ENCODE results near the gene MT1B.

Gene MT1B

DNA sequence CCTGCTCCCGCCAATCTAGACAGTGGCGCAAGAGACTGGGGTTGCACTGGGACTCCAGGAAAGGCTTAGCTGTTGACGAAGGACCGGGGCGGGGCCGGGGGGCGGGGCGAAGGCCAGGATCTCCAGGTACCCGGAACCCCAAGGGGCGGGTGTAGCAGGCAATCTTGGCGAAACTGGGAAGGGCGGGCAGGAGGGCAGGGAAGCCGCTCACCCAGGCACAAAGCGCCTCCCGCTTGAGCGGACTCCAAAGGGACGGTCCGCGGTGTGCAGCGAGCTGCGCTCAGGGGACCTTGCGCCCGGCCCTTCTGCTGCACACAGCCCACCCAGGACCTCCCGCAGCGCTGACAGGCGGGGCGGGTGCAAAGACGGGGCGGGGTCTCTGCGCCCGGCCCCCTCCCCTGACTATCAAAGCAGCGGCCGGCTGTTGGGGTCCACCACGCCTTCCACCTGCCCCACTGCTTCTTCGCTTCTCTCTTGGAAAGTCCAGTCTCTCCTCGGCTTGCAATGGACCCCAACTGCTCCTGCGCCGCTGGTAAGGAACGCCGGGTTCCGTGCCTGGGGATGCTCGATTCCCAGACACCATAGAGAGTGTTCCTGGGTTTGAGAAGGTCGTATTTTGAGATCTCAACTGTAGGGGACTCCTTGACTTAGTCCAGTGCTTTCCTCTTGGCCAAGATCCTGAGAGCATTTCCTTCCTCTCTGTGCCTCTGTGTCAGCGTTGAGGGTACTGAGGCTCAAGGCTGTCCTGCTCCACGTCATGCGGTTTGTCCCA, 6.1 kb downstream of the MT1B start, which contains the start of gene MT1F:
Gene MT1F, plus strand, starts transcription at position 405 of the 772 bp plus-strand sequence. Its CDS starts 100 bp downstream, at position 505.
- Histone ChIP-seq H3K4me2 (ENCODE audit: insufficient read depth, low read length) (no peak within 1 kb of the TSS), H2AFZ (ENCODE audit: low read depth, low read length) (no peak within 1 kb of the TSS), H3K4me3 (ENCODE audit: low read depth in 1 of 2, low read length in 2 of 2) (no peak within 1 kb of the TSS), H3K9me3 (ENCODE audit: insufficient read depth, low read length, severe bottlenecking) (no peaks in the 10 kb centered on the region), H3K79me2 (ENCODE audit: insufficient read depth, low read length) (no peaks in the 10 kb centered on the region), H4K20me1 (ENCODE audit: insufficient read depth, low read length) (no peaks in the 10 kb centered on the region), H3K36me3 (ENCODE audit: insufficient read depth, low read length) (no peaks in the 10 kb centered on the region), H3K27ac (ENCODE audit: low read length) (no peak within 1 kb of the TSS), H3K9ac (ENCODE audit: low read depth, low read length) (no peak within 1 kb of the TSS), H3K4me1 (ENCODE audit: insufficient read depth, low read length) (peaks cover 4% of the 10 kb centered on the region), H3K27me3 (ENCODE audit: insufficient read depth, low read length, poor library complexity) (peaks cover 41% of the 10 kb centered on the region)
- no peak for DNase-seq
- TF ChIP-seq, protein P1, sequence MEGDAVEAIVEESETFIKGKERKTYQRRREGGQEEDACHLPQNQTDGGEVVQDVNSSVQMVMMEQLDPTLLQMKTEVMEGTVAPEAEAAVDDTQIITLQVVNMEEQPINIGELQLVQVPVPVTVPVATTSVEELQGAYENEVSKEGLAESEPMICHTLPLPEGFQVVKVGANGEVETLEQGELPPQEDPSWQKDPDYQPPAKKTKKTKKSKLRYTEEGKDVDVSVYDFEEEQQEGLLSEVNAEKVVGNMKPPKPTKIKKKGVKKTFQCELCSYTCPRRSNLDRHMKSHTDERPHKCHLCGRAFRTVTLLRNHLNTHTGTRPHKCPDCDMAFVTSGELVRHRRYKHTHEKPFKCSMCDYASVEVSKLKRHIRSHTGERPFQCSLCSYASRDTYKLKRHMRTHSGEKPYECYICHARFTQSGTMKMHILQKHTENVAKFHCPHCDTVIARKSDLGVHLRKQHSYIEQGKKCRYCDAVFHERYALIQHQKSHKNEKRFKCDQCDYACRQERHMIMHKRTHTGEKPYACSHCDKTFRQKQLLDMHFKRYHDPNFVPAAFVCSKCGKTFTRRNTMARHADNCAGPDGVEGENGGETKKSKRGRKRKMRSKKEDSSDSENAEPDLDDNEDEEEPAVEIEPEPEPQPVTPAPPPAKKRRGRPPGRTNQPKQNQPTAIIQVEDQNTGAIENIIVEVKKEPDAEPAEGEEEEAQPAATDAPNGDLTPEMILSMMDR (IDR thresholded peaks at IDR 0.05; ENCODE audit: borderline replicate concordance, extremely low read depth, low read length, poor library complexity, severe bottlenecking), result no peak
- no peak for TF ChIP-seq EZH2 (IDR thresholded peaks at IDR 0.05; ENCODE audit: borderline replicate concordance, low read depth, low read length, severe bottlenecking)
- ATAC-seq (ENCODE audit: insufficient read depth, low read depth), result no peak

DNA sequence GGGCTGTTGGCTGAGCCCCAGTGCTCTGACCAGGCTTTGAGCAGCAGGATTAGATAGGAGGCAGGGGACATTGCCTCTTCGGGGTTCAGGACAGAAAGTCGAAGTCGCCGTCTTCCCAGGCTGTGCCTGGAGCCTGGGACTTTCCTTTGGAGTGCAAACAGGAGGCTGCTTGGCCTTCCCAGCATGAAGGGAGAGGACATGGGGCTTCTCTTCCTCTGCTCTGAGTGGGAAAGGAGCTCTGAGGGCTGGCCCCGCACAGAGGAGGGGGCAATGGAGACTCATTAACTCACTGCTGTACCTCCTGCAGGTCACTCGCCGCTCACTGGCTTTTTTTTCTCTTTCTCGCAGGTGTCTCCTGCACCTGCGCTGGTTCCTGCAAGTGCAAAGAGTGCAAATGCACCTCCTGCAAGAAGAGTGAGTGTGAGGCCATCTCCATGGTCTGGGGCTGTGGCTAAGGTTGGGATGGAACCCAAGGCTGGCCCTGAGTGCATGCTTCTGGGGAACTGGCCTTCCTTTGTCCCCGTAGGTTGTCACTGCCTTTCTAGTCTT, 6.7 kb downstream of the MT1B start:
- H2AFZ ChIP-seq (ENCODE audit: low read depth, low read length), result no peak overlapping the region
- peaks cover 41% of the 10 kb centered on the region for H3K27me3 ChIP-seq (ENCODE audit: insufficient read depth, low read length, poor library complexity)
- no peak overlapping the region for H3K27ac ChIP-seq (ENCODE audit: low read length)

DNA sequence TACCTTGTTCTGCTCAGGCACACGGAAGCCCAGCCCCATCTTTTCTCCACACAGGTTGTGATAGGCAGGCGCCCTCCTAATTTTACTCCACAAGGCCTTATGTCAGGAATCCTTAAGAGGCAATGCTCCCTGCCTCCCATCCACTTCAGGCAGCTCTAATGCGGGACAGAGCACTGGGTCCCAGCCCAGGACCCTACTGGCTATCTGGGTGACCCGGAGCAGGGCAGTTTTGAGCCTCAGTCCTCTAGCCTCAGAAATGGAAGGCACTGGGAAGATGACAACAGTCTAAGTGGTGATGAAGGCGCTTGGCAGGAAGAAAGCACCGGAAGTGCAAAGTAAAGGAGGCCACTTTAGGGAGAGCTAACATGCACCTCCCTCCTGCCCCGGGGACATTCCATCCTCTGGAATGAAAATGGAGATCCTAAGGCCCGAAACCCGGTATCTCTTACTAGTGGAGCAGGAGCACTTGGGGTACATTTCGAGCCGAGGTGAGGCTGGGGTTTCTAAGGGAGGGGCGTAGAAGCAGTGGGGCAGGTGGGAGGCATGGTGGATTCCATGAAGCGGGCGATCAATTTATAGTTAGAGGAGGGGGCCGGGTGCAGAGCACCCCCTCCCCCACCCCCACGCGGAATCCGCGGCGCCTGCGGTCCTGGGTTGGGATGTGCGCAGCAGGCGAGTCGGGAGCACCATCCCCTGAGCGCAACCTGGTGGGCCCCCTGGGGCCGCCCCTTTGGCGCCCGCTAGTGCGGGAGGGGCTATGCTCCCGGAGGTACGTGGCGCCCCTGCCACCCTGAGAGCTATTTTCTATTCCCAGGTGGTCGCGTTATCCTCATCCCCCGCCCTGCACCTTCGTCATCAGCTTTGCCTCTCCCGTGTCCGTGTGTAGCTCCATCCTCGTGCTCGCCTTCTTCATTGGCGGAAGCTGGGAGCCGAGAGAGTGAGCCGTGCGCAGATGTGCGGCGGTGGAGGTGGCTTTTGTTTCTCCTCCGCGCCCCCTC, 11.0 kb downstream of the MT1B start:
- Histone ChIP-seq H2AFZ (ENCODE audit: low read depth, low read length) (peak overlapping the region; percentile 32; the same call in 1 of the 2 replicates), H3K4me3 (ENCODE audit: low read depth in 1 of 2, low read length in 2 of 2) (no peak overlapping the region), H3K9ac (ENCODE audit: low read depth, low read length) (no peak overlapping the region), H4K20me1 (ENCODE audit: insufficient read depth, low read length) (no peaks in the 10 kb centered on the region), H3K36me3 (ENCODE audit: insufficient read depth, low read length) (no peaks in the 10 kb centered on the region), H3K27ac (ENCODE audit: low read length) (no peak overlapping the region), H3K4me2 (ENCODE audit: insufficient read depth, low read length) (no peak overlapping the region), H3K79me2 (ENCODE audit: insufficient read depth, low read length) (no peaks in the 10 kb centered on the region), H3K4me1 (ENCODE audit: insufficient read depth, low read length) (peaks cover 6% of the 10 kb centered on the region), H3K9me3 (ENCODE audit: insufficient read depth, low read length, severe bottlenecking) (no peaks in the 10 kb centered on the region), H3K27me3 (ENCODE audit: insufficient read depth, low read length, poor library complexity) (peaks cover 50% of the 10 kb centered on the region)
- ATAC-seq (ENCODE audit: insufficient read depth, low read depth) (0 out of 3 replicates have a peak, but pooled peaks have one; percentile 50), DNase-seq (no peak)
- TF ChIP-seq, protein P1 (IDR thresholded peaks at IDR 0.05; ENCODE audit: borderline replicate concordance, extremely low read depth, low read length, poor library complexity, severe bottlenecking), result no peak
- no peak for TF ChIP-seq EZH2 (IDR thresholded peaks at IDR 0.05; ENCODE audit: borderline replicate concordance, low read depth, low read length, severe bottlenecking)

More for the DNA sequence above, 6.7 kb downstream of the MT1B start:
- H3K4me1 ChIP-seq (ENCODE audit: insufficient read depth, low read length), result peaks cover 6% of the 10 kb centered on the region
- DNase-seq (no peak), ATAC-seq (ENCODE audit: insufficient read depth, low read depth) (no peak)
- H4K20me1 ChIP-seq (ENCODE audit: insufficient read depth, low read length), result no peaks in the 10 kb centered on the region
- no peak for TF ChIP-seq EZH2 (IDR thresholded peaks at IDR 0.05; ENCODE audit: borderline replicate concordance, low read depth, low read length, severe bottlenecking)
- TF ChIP-seq, protein P1 (IDR thresholded peaks at IDR 0.05; ENCODE audit: borderline replicate concordance, extremely low read depth, low read length, poor library complexity, severe bottlenecking), result no peak
- no peak overlapping the region for H3K4me2 ChIP-seq (ENCODE audit: insufficient read depth, low read length)
- H3K4me3 ChIP-seq (ENCODE audit: low read depth in 1 of 2, low read length in 2 of 2), result no peak overlapping the region
- H3K9ac ChIP-seq (ENCODE audit: low read depth, low read length), result no peak overlapping the region
- H3K9me3 ChIP-seq (ENCODE audit: insufficient read depth, low read length, severe bottlenecking), result no peaks in the 10 kb centered on the region
- no peaks in the 10 kb centered on the region for H3K36me3 ChIP-seq (ENCODE audit: insufficient read depth, low read length)
- no peaks in the 10 kb centered on the region for H3K79me2 ChIP-seq (ENCODE audit: insufficient read depth, low read length)
